ENCODE measurements around the gene CDKN3.
"Not testable (repeated sequence)": the region's sequence is repeated elsewhere in the genome, so short reads cannot be mapped to it uniquely, and the experiment has no call there.

CDKN3 gene

DNA sequence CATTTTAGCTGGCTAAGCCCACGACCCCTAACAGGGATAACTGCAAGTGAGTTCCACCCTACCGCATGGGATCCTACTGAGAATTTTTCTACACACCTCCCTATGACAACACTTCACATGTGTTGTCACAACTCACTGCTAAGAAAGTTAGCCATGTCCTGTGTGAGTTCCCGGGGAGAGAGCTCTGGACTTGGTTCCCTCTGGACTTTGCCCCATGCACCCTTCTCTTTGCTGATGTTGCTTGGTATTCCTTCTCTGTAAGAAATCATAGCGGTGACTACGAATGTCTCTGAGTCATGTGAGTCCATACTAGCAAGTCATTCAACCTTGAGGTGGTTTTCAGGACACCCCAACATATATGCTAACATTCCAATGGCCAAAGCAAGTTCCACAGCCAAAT is 9.5 kb upstream of the CDKN3 start:
- Histone ChIP-seq H3K9me3 (ENCODE audit: control insufficient read depth, insufficient read depth, low read length) (no peaks in the 10 kb centered on the region), H3K36me3 (ENCODE audit: insufficient read depth, low read length) (no peaks in the 10 kb centered on the region), H3K4me1 (ENCODE audit: insufficient read depth, low read length) (no peaks in the 10 kb centered on the region), H3K9ac (ENCODE audit: low read depth, low read length) (no peak overlapping the region)

DNA sequence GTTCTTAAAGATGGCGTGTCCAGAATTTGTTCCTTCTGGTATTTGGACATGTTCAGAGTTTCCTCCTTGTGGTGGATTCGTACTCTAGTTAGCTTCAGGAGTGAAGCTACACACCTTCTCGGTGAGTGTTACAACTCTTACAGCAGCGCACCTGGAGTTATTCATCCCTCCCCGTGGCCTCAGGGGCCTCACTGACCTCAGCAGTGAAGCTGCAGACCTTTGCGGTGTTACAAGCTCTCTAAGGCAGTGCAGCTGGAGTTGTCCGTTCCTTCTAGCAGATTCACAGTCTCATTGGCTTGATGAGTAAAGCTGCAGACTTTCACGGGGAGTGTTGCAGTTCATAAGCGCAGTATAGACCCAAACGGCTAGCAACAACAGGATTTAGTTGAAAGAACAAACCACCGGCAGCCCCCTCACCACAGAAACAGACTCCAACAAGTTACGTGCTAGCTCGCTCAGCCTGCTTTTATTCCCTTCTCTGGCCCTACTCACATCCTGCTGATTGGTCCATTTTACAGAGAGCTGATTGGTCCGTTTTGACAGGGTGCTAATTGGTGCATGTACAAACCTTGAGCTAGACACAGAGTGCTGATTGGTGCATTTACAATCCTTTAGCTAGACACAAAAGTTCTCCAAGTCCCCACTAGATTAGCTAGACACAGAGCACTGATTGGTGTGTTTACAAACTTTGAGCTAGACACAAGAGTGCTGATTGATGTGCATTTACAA is 4.5 kb upstream of the CDKN3 start:
- Histone ChIP-seq H3K4me1 (ENCODE audit: insufficient read depth, low read length) (peaks cover 5% of the 10 kb centered on the region; the same call in 1 of the 2 replicates), H3K9me3 (ENCODE audit: control insufficient read depth, insufficient read depth, low read length) (no peaks in the 10 kb centered on the region), H3K36me3 (ENCODE audit: insufficient read depth, low read length) (no peaks in the 10 kb centered on the region), H3K9ac (ENCODE audit: low read depth, low read length) (peak overlapping the region; percentile 45; the same call in 1 of the 2 replicates)

DNA sequence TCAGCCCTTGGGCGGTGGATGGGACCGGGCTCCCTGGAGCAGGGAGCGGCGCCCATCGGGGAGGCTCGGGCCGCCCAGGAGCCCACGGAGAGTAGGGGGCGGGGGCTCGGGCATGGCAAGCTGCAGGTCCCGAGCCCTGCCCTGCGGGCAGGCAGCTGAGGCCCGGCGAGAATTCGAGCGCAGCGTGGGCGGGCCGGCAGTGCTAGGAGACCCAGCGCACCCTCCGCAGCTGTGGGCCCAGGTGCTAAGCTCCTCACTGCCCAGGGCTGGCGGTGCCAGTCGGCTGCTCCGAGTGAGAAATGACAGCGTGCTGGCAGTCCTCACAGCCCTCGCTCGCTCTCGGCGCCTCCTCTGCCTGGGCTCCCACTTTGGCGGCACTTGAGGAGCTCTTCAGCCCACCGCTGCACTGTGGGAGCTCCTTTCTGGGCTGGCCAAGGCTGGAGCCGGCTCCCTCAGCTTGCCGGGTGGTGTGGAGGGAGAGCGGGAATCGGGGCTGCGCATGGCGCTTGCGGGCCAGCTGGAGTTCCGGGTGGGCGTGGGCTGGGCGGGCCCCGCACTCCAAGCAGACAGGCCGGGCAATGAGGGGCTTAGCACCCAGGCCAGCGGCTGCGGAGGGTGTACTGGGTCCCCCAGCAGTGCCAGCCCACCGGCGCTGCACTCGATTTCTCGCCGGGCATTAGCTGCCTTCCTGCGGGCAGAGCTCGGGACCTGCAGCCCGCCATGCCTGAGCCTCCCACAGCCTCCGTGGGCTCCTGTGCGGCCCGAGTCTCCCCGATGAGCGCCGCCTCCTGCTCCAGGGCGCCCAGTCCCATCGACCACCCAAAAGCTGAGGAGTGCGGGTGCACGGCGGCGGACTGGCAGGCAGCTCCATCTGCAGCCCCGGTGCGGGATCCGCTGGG is 3.6 kb upstream of the CDKN3 start:
- H3K9ac ChIP-seq (ENCODE audit: low read depth, low read length): peak overlapping the region; percentile 45; the same call in 1 of the 2 replicates
- H3K4me1 ChIP-seq (ENCODE audit: insufficient read depth, low read length): not testable (repeated sequence)

DNA sequence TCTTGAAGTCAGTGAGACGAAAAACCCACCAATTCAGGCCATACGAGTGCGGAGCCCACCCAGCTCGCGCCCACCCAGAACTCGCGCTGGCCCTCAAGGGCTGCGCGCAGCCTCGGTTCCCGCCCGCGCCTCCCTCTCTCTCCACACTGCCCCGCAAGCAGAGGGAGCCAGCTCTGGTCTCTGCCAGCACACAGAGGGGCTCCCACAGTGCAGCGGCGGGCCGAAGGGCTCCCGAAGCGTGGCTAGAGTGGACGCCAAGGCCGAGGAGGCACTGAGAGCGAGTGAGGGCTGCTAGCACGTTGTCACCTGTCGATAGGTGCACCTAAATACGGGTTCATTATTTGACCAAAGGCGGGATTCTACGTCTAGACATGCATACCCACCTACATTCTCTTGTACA is 2.2 kb upstream of the CDKN3 start:
- Histone ChIP-seq H3K4me1 (ENCODE audit: insufficient read depth, low read length) (peaks cover 5% of the 10 kb centered on the region; the same call in 1 of the 2 replicates), H3K9ac (ENCODE audit: low read depth, low read length) (peak overlapping the region; percentile 7; the same call in 1 of the 2 replicates), H3K36me3 (ENCODE audit: insufficient read depth, low read length) (no peaks in the 10 kb centered on the region), H3K9me3 (ENCODE audit: control insufficient read depth, insufficient read depth, low read length) (no peaks in the 10 kb centered on the region)

More for the DNA sequence above, 3.6 kb upstream of the CDKN3 start:
- H3K9me3 ChIP-seq (ENCODE audit: control insufficient read depth, insufficient read depth, low read length); H3K36me3 ChIP-seq (ENCODE audit: insufficient read depth, low read length): not testable (repeated sequence)

DNA sequence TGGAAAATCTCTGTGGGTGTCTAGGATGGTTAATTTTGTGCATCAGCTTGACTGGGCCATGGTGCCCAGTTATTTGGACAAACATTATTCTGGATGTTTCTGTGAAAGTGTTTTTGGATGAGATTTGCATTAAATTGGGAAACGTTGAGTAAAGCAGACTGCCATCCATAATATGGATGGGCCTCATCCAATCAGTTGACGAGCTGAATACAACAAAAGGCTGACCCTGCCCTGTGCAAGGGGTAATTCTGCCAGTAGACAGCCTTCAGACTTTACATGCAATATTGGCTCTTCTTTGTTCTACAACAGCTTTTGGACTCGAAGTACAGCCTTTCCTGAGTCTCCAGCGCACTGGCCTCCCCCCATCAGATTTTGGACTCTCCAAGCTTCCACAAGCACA is 1.5 kb upstream of the CDKN3 start:
- no peaks in the 10 kb centered on the region for H3K36me3 ChIP-seq (ENCODE audit: insufficient read depth, low read length)
- H3K9ac ChIP-seq (ENCODE audit: low read depth, low read length): no peak overlapping the region
- no peaks in the 10 kb centered on the region for H3K9me3 ChIP-seq (ENCODE audit: control insufficient read depth, insufficient read depth, low read length)
- H3K4me1 ChIP-seq (ENCODE audit: insufficient read depth, low read length): peaks cover 5% of the 10 kb centered on the region; the same call in 1 of the 2 replicates

DNA sequence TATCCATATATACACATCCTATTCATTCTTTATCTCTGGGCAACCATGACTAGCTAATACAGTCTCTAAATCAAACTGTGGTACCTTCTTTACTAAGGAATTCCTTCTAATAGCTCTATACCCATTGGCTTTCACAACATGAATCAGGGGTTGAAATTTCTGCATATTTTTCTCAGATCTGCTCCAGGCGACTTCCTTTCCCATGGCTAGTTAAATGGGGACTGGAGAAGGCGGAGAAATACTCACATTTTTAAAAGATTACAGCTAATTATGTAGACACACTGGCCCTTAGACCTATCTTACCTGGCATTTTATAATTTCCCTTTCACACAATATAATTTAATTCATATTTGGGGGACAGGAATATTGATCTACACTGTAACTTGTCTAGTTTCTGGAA is 1.1 kb upstream of the CDKN3 start:
- peaks cover 3% of the 10 kb centered on the region; the same call in 1 of the 2 replicates for H3K36me3 ChIP-seq (ENCODE audit: insufficient read depth, low read length)
- no peak overlapping the region for H3K9ac ChIP-seq (ENCODE audit: low read depth, low read length)
- H3K9me3 ChIP-seq (ENCODE audit: control insufficient read depth, insufficient read depth, low read length): no peaks in the 10 kb centered on the region
- peaks cover 5% of the 10 kb centered on the region; the same call in 1 of the 2 replicates for H3K4me1 ChIP-seq (ENCODE audit: insufficient read depth, low read length)

DNA sequence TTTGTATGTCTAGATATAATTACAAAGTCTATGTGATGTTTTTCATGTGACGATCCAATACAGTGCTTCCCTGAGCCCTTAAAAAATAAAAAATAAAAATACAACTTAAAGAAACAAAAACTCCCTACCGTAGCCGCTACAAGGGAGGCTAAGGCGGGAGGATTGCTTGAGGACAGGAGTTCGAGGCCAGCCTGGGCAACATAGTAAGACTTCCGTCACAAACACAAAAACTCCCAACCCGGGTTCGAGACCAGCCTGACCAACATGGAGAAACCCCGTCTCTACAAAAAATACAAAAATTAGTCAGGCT is 669 bp upstream of the CDKN3 start:
- Histone ChIP-seq H3K4me1 (ENCODE audit: insufficient read depth, low read length) (peaks cover 5% of the 10 kb centered on the region; the same call in 1 of the 2 replicates), H3K36me3 (ENCODE audit: insufficient read depth, low read length) (peaks cover 4% of the 10 kb centered on the region; the same call in 1 of the 2 replicates), H3K9ac (ENCODE audit: low read depth, low read length) (peak overlapping the region; percentile 53), H3K9me3 (ENCODE audit: control insufficient read depth, insufficient read depth, low read length) (no peaks in the 10 kb centered on the region)

DNA sequence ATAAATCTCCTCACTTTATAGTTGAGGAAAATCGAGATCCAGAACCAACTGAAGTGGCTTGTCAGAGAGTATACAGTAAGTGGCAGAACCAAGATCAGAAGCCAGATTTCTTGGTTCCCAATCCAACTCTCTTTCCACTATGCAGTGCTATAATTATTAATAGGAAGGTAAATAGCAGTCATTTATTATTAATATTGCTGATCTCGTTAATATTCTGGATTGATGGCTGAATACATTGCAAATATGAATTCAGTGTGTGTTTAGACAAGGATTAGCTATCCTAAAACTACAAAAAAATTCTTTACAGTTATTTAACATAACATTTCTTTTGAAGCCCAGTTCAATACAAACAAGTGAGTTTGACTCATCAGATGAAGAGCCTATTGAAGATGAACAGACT is 2.8 kb downstream of the CDKN3 start:
- Histone ChIP-seq H3K4me1 (ENCODE audit: insufficient read depth, low read length) (peaks cover 5% of the 10 kb centered on the region; the same call in 1 of the 2 replicates), H3K36me3 (ENCODE audit: insufficient read depth, low read length) (peaks cover 4% of the 10 kb centered on the region; the same call in 1 of the 2 replicates), H3K9ac (ENCODE audit: low read depth, low read length) (no peak overlapping the region), H3K9me3 (ENCODE audit: control insufficient read depth, insufficient read depth, low read length) (no peaks in the 10 kb centered on the region)

DNA sequence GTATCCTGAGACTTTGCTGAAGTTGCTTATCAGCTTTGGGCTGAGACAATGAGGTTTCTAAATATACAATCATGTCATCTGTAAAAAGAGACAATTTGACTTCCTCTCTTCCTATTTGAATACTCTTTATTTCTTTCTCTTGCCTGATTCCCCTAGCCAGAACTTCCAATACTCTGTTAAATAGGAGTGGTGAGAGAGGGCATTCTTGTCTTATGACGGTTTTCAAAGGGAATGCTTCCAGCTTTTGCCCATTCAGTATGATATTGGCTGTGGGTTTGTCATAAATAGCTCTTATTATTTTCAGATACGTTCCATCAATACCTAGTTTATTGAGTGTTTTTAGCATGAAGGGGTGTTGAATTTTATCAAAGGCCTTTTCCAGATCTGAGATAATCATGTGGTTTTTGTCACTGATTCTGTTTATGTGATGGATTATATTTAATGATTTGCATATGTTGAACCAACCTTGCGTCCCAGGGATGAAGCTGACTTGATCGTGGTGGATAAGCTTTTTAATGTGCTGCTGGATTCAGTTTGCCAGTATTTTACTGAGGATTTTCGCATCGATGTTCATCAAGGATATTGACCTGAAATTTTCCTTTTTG is 6.7 kb downstream of the CDKN3 start:
- H3K36me3 ChIP-seq (ENCODE audit: insufficient read depth, low read length); H3K4me1 ChIP-seq (ENCODE audit: insufficient read depth, low read length); H3K9ac ChIP-seq (ENCODE audit: low read depth, low read length); H3K9me3 ChIP-seq (ENCODE audit: control insufficient read depth, insufficient read depth, low read length): not testable (repeated sequence)

DNA sequence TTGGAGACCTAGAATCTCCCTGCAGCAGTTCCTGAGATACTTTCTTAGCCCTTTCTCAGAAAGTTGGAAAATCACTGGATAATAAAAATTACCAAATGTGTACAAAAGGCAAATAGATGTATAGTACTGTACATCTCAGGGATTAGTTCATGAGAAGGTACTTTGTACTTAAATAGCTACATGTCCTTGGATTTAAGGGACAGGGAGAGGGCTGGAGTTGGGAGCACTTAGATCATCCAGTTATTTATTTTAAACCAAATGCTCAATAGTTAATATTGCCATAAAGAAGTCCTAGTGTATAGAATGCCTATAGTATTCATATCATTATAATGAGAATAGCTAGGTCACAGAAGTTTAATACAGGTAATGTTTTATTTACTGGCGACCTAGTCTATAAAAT is 13.4 kb downstream of the CDKN3 start:
- H3K36me3 ChIP-seq (ENCODE audit: insufficient read depth, low read length): peaks cover 14% of the 10 kb centered on the region
- no peaks in the 10 kb centered on the region for H3K4me1 ChIP-seq (ENCODE audit: insufficient read depth, low read length)
- no peaks in the 10 kb centered on the region for H3K9me3 ChIP-seq (ENCODE audit: control insufficient read depth, insufficient read depth, low read length)
- H3K9ac ChIP-seq (ENCODE audit: low read depth, low read length): no peak overlapping the region

DNA sequence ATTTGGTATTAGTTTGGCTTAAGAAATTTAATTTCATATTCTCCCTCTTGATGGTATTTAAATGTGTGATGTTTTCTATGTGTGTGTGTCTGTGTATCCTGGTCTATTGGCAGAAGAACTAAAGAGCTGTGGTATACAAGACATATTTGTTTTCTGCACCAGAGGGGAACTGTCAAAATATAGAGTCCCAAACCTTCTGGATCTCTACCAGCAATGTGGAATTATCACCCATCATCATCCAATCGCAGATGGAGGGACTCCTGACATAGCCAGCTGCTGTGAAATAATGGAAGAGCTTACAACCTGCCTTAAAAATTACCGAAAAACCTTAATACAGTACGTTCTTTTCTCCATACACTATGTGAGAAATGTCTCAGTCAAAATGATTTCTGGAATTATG is 14.6 kb downstream of the CDKN3 start:
- Histone ChIP-seq H3K4me1 (ENCODE audit: insufficient read depth, low read length) (no peaks in the 10 kb centered on the region), H3K36me3 (ENCODE audit: insufficient read depth, low read length) (peaks cover 14% of the 10 kb centered on the region), H3K9ac (ENCODE audit: low read depth, low read length) (no peak overlapping the region), H3K9me3 (ENCODE audit: control insufficient read depth, insufficient read depth, low read length) (no peaks in the 10 kb centered on the region)

DNA sequence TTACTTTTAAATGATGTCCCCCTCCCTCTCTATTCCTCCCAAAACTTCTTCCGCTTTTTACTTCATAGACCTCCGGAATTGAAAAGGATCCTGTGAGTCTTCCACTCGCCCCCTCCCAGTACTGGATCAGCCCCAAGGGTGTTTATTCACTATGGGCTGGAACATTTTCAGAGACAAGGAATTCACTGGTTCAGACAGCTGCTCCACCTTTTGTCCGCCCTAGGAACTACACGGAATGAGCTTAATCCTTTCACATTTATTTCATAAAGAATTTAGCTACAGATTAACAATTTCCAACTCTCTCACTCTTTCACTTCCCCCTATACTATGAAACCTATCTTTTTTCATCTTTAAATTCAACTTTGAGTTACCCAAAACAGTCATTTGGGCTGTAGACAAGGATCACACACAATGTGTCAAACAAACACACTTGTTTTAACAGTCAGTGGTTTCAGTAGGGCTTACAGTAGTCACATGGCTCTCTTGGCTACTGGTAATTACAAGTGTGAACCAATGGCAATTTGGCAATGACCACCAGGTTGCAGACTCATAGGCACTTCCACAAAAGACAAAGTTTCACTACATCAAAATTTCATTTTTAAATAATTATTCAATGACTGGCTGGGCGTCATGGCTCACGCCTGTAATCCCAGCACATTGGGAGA is 23.8 kb downstream of the CDKN3 start:
- no peaks in the 10 kb centered on the region for H3K9me3 ChIP-seq (ENCODE audit: control insufficient read depth, insufficient read depth, low read length)
- H3K4me1 ChIP-seq (ENCODE audit: insufficient read depth, low read length): no peaks in the 10 kb centered on the region
- no peaks in the 10 kb centered on the region for H3K36me3 ChIP-seq (ENCODE audit: insufficient read depth, low read length)
- H3K9ac ChIP-seq (ENCODE audit: low read depth, low read length): no peak overlapping the region

DNA sequence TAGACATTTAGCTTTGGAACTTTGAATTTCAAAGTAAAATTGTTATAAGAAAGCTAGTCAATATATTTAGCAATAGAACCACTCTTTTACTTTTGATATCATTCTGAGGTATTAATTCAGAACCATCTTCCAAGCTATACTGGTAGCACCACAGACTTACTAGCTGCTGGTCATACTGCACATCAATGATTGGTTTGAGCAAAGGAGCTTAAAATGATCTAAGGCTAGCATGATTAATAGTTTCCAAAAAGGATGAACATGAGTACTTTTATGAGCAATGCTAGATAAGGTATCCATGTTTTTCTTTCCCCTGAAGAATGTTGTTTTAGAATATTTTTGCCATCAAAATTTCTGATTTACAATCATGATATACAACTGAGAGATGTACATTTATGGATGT is 27.2 kb downstream of the CDKN3 start:
- H3K4me1 ChIP-seq (ENCODE audit: insufficient read depth, low read length): no peaks in the 10 kb centered on the region
- no peaks in the 10 kb centered on the region for H3K9me3 ChIP-seq (ENCODE audit: control insufficient read depth, insufficient read depth, low read length)
- H3K36me3 ChIP-seq (ENCODE audit: insufficient read depth, low read length): peaks cover 4% of the 10 kb centered on the region
- H3K9ac ChIP-seq (ENCODE audit: low read depth, low read length): no peak overlapping the region

DNA sequence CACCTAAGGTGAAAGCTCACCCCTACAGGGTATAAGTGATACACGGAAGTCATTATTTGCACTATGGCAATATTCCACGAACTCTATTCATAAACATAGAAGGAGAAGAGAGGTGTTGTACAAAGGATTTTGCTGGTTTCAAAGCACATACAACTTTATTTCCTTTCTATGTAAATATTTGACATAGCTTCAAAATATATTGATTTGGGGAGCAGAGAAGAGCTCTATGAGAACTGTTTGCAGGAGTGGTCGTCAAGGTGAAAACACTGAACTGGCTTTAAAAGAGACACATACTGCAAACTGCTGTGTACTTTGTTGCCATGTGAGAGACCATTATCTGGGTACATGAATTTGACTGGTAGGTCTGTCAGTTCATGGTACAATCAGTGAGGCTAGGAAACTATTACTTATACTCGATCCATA is 27.7 kb downstream of the CDKN3 start:
- Histone ChIP-seq H3K9ac (ENCODE audit: low read depth, low read length) (no peak overlapping the region), H3K36me3 (ENCODE audit: insufficient read depth, low read length) (peaks cover 8% of the 10 kb centered on the region), H3K9me3 (ENCODE audit: control insufficient read depth, insufficient read depth, low read length) (no peaks in the 10 kb centered on the region), H3K4me1 (ENCODE audit: insufficient read depth, low read length) (no peaks in the 10 kb centered on the region)

Measured in ES-I3 (cell line).